HCT116 (cell line): ENCODE measurements around the gene CCDC127. TPM values are rescaled to one million over a fixed set of nuclear protein-coding genes. Genes with fewer than 3 reads are reported as not detected.

Experiments used
- ATAC-seq: fragments of 200-7000 bp; cut with Tn5 transposase; 2 replicates; pipeline ENCODE4 v1.9.1; 2020; ENCODE audit warnings: mild to moderate bottlenecking, moderate library complexity
- BruUV-seq: library from RNA; stranded (reverse); fragments of 400-500 nt; replicated peaks from 2 replicates; lab custom pipeline; 2021; lab: Mats Ljungman, UMichigan
- CTCF ChIA-PET: fragments of 300-600 bp; sonication (Branson Sonifier 250); formaldehyde crosslinking; loops from one replicate; lab custom pipeline; 2021; ENCODE audit warnings: antibody characterized with exemption; lab: Charles Lee
- POLR2A ChIA-PET: fragments of 300-600, 350-600 bp; sonication (Branson Sonifier 250); formaldehyde crosslinking; loops from one replicate; lab custom pipeline; 2021; ENCODE audit warnings: antibody characterized with exemption; lab: Charles Lee
- RAD21 ChIA-PET, 2 experiments: fragments of 300-600 bp; sonication (Branson Sonifier 250); formaldehyde crosslinking; loops; one replicate each; lab custom pipeline; 2023; ENCODE audit warnings: low total read pairs in 2 of 2; ENCODE audit not compliant: uncharacterized antibody in 2 of 2, unreplicated experiment in 2 of 2, low non-redundant PET in 1 of 2; lab: Charles Lee
- DNase-seq: peaks from one replicate; pipeline ENCODE4 v3.0.0-alpha.2; 2010; ENCODE audit warnings: low read depth, low spot score
- H2AFZ ChIP-seq: fragments of 200-600 bp; shearing (Covaris generic), sonication (generic); 2 replicates; pipeline ENCODE4 v1.6.1; 2017; ENCODE audit warnings: low read depth, mixed run types, mixed read lengths, antibody characterized with exemption, low read length; ENCODE audit not compliant: poor library complexity, severe bottlenecking
- H3K27ac ChIP-seq: 2 replicates; pipeline ENCODE4 v1.5.1; 2012; ENCODE audit warnings: low read depth, low read length
- H3K27me3 ChIP-seq: fragments of 200-600 bp; sonication (generic); 2 replicates; pipeline ENCODE4 v1.6.1; 2016; ENCODE audit warnings: mixed run types, low read length, mixed read lengths; ENCODE audit not compliant: insufficient read depth
- H3K36me3 ChIP-seq, 2 experiments: fragments of 200-500 bp in 1 of 2; fragments of 200-600 bp in 1 of 2; sonication (Bioruptor generic) in 1 of 2; sonication (generic) in 1 of 2; 2 replicates each; pipeline versions ENCODE4 v1.5.1 to v1.6.1; 2014 to 2016; ENCODE audit warnings: low read length in 2 of 2, inconsistent platforms in 1 of 2, mixed read lengths in 1 of 2, mixed run types in 1 of 2; ENCODE audit not compliant: insufficient read depth in 2 of 2, control insufficient read depth in 1 of 2
- H3K4me1 ChIP-seq, 2 experiments: fragments of 200-600 bp in 1 of 2; sonication (generic) in 1 of 2; 2 replicates each; pipeline versions ENCODE4 v1.5.1 to v1.6.1; 2012 to 2017; ENCODE audit warnings: low read length in 2 of 2, inconsistent platforms in 1 of 2, mild to moderate bottlenecking in 1 of 2, mixed read lengths in 1 of 2, mixed run types in 1 of 2, moderate library complexity in 1 of 2; ENCODE audit not compliant: insufficient read depth in 2 of 2, control insufficient read depth in 1 of 2
- H3K4me2 ChIP-seq: fragments of 200-600 bp; sonication (generic); 2 replicates; pipeline ENCODE4 v1.6.1; 2017; ENCODE audit warnings: mixed run types, low read length, mixed read lengths
- H3K4me3 ChIP-seq, 2 experiments: fragments of 200-600 bp in 1 of 2; sonication (generic) in 1 of 2; replicated peaks in 1 of 2; 2 replicates each; pipeline ENCODE4 v1.5.1; 2011 to 2016; ENCODE audit warnings: low read length in 2 of 2, control low read depth in 1 of 2, low read depth in 1 of 2, mild to moderate bottlenecking in 1 of 2, mixed read lengths in 1 of 2, mixed run types in 1 of 2
- H3K79me2 ChIP-seq: fragments of 200-600 bp; sonication (generic); 2 replicates; pipeline ENCODE4 v1.6.1; 2017; ENCODE audit warnings: mild to moderate bottlenecking, mixed run types, low read length, moderate library complexity, mixed read lengths; ENCODE audit not compliant: insufficient read depth
- H3K9ac ChIP-seq: fragments of 200-600 bp; sonication (generic); 2 replicates; pipeline ENCODE4 v1.6.1; 2016; ENCODE audit warnings: low read length, mixed read lengths
- H3K9me2 ChIP-seq: fragments of 200-600 bp; sonication (generic), shearing (Covaris generic); 2 replicates; pipeline ENCODE4 v1.6.1; 2017; ENCODE audit warnings: mixed run types, mild to moderate bottlenecking, moderate library complexity; ENCODE audit not compliant: insufficient read depth
- H3K9me3 ChIP-seq, 2 experiments: fragments of 200-500 bp in 1 of 2; fragments of 200-600 bp in 1 of 2; sonication (Bioruptor generic) in 1 of 2; sonication (generic) in 1 of 2; 2 replicates each; pipeline ENCODE4 v1.6.1; 2014 to 2017; ENCODE audit warnings: low read length in 2 of 2, mixed read lengths in 2 of 2, inconsistent platforms in 1 of 2, low read depth in 1 of 2, mild to moderate bottlenecking in 1 of 2, mixed run types in 1 of 2, moderate library complexity in 1 of 2; ENCODE audit not compliant: control insufficient read depth in 1 of 2, insufficient read depth in 1 of 2
- H4K20me1 ChIP-seq: fragments of 200-600 bp; sonication (generic), shearing (Covaris generic); 2 replicates; pipeline ENCODE4 v1.6.1; 2017; ENCODE audit warnings: mixed run types, mild to moderate bottlenecking, moderate library complexity; ENCODE audit not compliant: insufficient read depth
- ATF3 ChIP-seq: IDR thresholded peaks from 2 replicates; pipeline ENCODE4 v1.6.1; 2012
- CBX3 ChIP-seq: IDR thresholded peaks from 2 replicates; pipeline ENCODE4 v1.6.1; 2012; ENCODE audit warnings: low read depth
- CEBPB ChIP-seq: IDR thresholded peaks from 2 replicates; pipeline ENCODE4 v1.6.1; 2012; ENCODE audit warnings: low read depth
- EZH2phosphoT487 ChIP-seq: fragments of 200-600 bp; IDR thresholded peaks from 2 replicates; pipeline ENCODE4 v1.6.1; 2018; ENCODE audit warnings: antibody characterized with exemption, borderline replicate concordance
- FOSL1 ChIP-seq: IDR thresholded peaks from 2 replicates; pipeline ENCODE4 v1.6.1; 2012; ENCODE audit warnings: low read depth
- POLR2A ChIP-seq: IDR thresholded peaks from 2 replicates; pipeline ENCODE4 v1.7.0; 2011; ENCODE audit warnings: borderline replicate concordance; ENCODE audit not compliant: insufficient read depth, insufficient read length; ENCODE audit errors: extremely low read depth
- SIN3A ChIP-seq: IDR thresholded peaks from 2 replicates; pipeline ENCODE4 v1.6.1; 2012; ENCODE audit warnings: low read depth
- YY1 ChIP-seq: IDR thresholded peaks from 2 replicates; pipeline ENCODE4 v1.6.1; 2011; ENCODE audit warnings: low read length, low read depth, moderate library complexity, mild to moderate bottlenecking; ENCODE audit not compliant: insufficient replicate concordance; ENCODE audit errors: extremely low read depth
- ZBTB33 ChIP-seq: IDR thresholded peaks from 2 replicates; pipeline ENCODE4 v1.6.1; 2011; ENCODE audit warnings: mild to moderate bottlenecking, low read length, moderate library complexity; ENCODE audit not compliant: insufficient replicate concordance; ENCODE audit errors: extremely low read depth
- ZFX ChIP-seq: fragments of 450-650 bp; IDR thresholded peaks from 2 replicates; pipeline ENCODE4 v1.6.1; 2017
- intact Hi-C: fragments of 100-400 bp; cut with micrococcal nuclease; formaldehyde crosslinking; loops from 2 replicates; pipeline ENCODE4 v1.10.0; 2022
- total RNA-seq: library from RNA; stranded (reverse); gene quantifications from one replicate; pipeline ENCODE4 v1.2.1, GENCODE V29; 2021; ENCODE audit not compliant: unreplicated experiment

Gene CCDC127
- total RNA-seq, 1 experiment from 2014 or later = 5.1 TPM

- Histone ChIP-seq H3K27me3 (peaks cover 8% of the 10 kb centered on the region; the same call in 1 of the 2 replicates), H3K36me3 (no peaks in the 10 kb centered on the region), H3K79me2 (no peaks in the 10 kb centered on the region), H3K4me2 (no peak overlapping the region), H3K4me3 (no peak overlapping the region), H3K4me1 (peaks cover 3 to 5% of the 10 kb centered on the region in 2 experiments; a peak in 1 of 4 replicates), H3K9me2 (no peaks in the 10 kb centered on the region), H4K20me1 (no peaks in the 10 kb centered on the region), H3K9ac (no peak overlapping the region), H2AFZ (no peak overlapping the region), H3K9me3 (no peaks in the 10 kb centered on the region)
- intact Hi-C loops = no loop called here
- DNase-seq (no peak), ATAC-seq (no peak)
- CTCF ChIA-PET = no interaction called here
- RAD21 ChIA-PET = no interaction called here
- BruUV-seq = no TSS peak
- TF ChIP-seq ATF3 (no peak), FOSL1 (no peak), ZFX (no peak), YY1 (no peak), ZBTB33 (no peak), SIN3A (no peak), CBX3 (no peak), POLR2A (no peak), CEBPB (no peak), EZH2phosphoT487 (no peak)
- TF ChIP-seq, all 23 proteins: peak for 0
- no peak overlapping the region for H3K27ac ChIP-seq
- POLR2A ChIA-PET = no interaction called here
These were observed 41.6 kb downstream of the CCDC127 start for GRCh38 chr5:176296-176823.
